Upper lobe of left lung (tissue), 6 donors: ENCODE measurements around the gene KIAA2012. TPM values are rescaled to one million over a fixed set of nuclear protein-coding genes. Genes with fewer than 3 reads are reported as not detected.

Source experiments
- ATAC-seq, 2 donors: fragments of 200-7000 bp; cut with Tn5 transposase; one replicate each; pipeline ENCODE4 v1.9.1; 2022; ENCODE audit warnings: mild to moderate bottlenecking in 2 of 2, moderate library complexity in 2 of 2; ENCODE audit not compliant: low FRiP score in 2 of 2
- DNase-seq, 2 donors: peaks; one replicate each; pipeline ENCODE4 v3.0.0-alpha.2; 2019 to 2020
- H3K27ac ChIP-seq, 4 donors: fragments of 200-600 bp; sonication (generic); one replicate each; pipeline ENCODE4 v1.5.1; 2016 to 2019
- H3K27me3 ChIP-seq, 4 donors: fragments of 200-600 bp; sonication (generic); one replicate each; pipeline ENCODE4 v1.5.1; 2017 to 2019
- H3K36me3 ChIP-seq, 4 donors: fragments of 200-600 bp; sonication (generic); one replicate each; pipeline ENCODE4 v1.5.1; 2016 to 2019
- H3K4me1 ChIP-seq, 4 donors: fragments of 200-600 bp; sonication (generic); one replicate each; pipeline ENCODE4 v1.5.1; 2018 to 2019
- H3K4me3 ChIP-seq, 4 donors: fragments of 200-600 bp; sonication (generic); one replicate each; pipeline ENCODE4 v1.5.1; 2017 to 2019; ENCODE audit warnings: mild to moderate bottlenecking in 2 of 4, moderate library complexity in 1 of 4
- H3K9me3 ChIP-seq, 4 donors: fragments of 200-600 bp; sonication (generic); one replicate each; pipeline ENCODE4 v1.5.1; 2018 to 2019
- EP300 ChIP-seq, 4 donors: sonication (generic); formaldehyde crosslinking; IDR thresholded peaks; one replicate each; pipeline ENCODE4 v1.5.1; 2017; ENCODE audit warnings: antibody characterized with exemption in 4 of 4, control low read depth in 2 of 4
- POLR2A ChIP-seq, 4 donors: fragments of 450-650 bp; IDR thresholded peaks; one replicate each; pipeline ENCODE4 v1.5.1; 2016 to 2017; ENCODE audit warnings: antibody characterized with exemption in 4 of 4, mild to moderate bottlenecking in 2 of 4
- POLR2AphosphoS5 ChIP-seq, 2 donors: sonication (generic); formaldehyde crosslinking; IDR thresholded peaks; one replicate each; pipeline ENCODE4 v1.5.1; 2017; ENCODE audit warnings: antibody characterized with exemption in 2 of 2
- WGBS, 2 donors: methylation state at CpG; one replicate each; pipeline ENCODE4 v1.1.5; 2017 to 2018; 5-methylcytosine and 5-hydroxymethylcytosine counted together
- total RNA-seq, 6 donors: library from RNA; depleted of rRNA in 4 of 6; stranded (reverse); fragments of >200 nt in 4 of 6; gene quantifications; one replicate each; pipeline versions ENCODE4 v1.1.0 to v1.2.1, GENCODE V29; 2016 to 2021
- TF ChIP-seq, protein P1 (sequence below), 6 experiments: fragments of 450-650 bp in 4 of 6; fragments of 200-600 bp in 2 of 6; sonication (generic) in 2 of 6; IDR thresholded peaks; one replicate each; pipeline ENCODE4 v1.5.1; 2016 to 2019; ENCODE audit warnings: antibody characterized with exemption in 6 of 6
- donor health status: DM: no; HTN: no; CAD: no; lungs with moderate emphysema.
- donor health status: DM: no; HTN: yes; CAD: no; lungs with severe emphysema.

Gene KIAA2012
- total RNA-seq, 6 donors from 2014 or later = 0.74 to 13.3 (median 2.2) TPM; not detected in 1

DNA sequence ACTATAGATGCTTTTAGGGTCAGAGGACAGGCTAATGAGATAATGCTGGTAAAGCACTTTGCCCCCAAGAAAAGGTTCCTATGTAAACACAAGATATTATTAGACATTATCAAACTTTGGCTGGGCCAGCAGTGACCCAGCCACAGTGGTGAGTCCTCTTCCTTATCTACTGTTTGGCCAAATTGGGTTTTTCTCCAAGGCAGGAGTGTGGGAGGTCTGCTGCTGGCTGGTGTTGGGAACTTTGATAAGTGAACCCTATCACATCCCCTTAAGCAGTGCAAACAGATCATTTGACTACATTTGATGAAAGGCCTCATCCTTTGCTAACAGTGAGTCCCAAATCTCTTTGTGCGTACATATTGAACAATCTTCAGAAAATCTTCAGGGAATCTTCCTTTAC, 23.2 kb upstream of the KIAA2012 start:
- Histone ChIP-seq H3K27me3 (no peaks in the 10 kb centered on the region), H3K4me1 (no peaks in the 10 kb centered on the region), H3K27ac (no peak overlapping the region), H3K36me3 (no peaks in the 10 kb centered on the region), H3K4me3 (no peak overlapping the region), H3K9me3 (no peaks in the 10 kb centered on the region)
- DNase-seq (no peak), ATAC-seq (no peak)
- WGBS, 2 donors = 100% methylated on average over 1 of the region's 1 CpG
- TF ChIP-seq EP300 (IDR thresholded peaks at IDR 0.05) = no peak
- TF ChIP-seq POLR2A (IDR thresholded peaks at IDR 0.05) = no peak

DNA sequence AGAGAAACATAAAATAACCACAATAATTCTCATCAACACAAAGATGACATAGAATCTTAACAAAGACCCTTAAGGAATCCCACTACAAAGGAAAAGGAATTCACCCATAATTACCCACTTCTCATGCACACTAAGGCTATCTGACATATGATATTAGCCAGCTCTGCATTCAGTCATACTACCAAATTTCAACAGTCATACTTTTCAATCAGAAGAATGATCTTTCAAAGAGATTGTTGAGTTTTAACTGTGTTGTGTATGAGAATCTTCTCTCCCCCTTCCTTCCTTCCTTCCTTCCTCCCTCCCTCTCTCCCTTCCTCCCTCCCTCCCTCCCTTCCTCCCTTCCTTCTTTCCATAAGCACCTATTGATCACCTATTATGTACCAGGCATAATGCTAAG, 22.4 kb upstream of the KIAA2012 start:
- TF ChIP-seq POLR2A (IDR thresholded peaks at IDR 0.05) (no peak), EP300 (IDR thresholded peaks at IDR 0.05) (no peak), POLR2AphosphoS5 (IDR thresholded peaks at IDR 0.05) (no peak)
- TF ChIP-seq, protein P1, sequence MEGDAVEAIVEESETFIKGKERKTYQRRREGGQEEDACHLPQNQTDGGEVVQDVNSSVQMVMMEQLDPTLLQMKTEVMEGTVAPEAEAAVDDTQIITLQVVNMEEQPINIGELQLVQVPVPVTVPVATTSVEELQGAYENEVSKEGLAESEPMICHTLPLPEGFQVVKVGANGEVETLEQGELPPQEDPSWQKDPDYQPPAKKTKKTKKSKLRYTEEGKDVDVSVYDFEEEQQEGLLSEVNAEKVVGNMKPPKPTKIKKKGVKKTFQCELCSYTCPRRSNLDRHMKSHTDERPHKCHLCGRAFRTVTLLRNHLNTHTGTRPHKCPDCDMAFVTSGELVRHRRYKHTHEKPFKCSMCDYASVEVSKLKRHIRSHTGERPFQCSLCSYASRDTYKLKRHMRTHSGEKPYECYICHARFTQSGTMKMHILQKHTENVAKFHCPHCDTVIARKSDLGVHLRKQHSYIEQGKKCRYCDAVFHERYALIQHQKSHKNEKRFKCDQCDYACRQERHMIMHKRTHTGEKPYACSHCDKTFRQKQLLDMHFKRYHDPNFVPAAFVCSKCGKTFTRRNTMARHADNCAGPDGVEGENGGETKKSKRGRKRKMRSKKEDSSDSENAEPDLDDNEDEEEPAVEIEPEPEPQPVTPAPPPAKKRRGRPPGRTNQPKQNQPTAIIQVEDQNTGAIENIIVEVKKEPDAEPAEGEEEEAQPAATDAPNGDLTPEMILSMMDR (IDR thresholded peaks at IDR 0.05) = no peak
- ATAC-seq = no peak
- Histone ChIP-seq H3K4me1 (no peaks in the 10 kb centered on the region), H3K27ac (no peak overlapping the region), H3K27me3 (no peaks in the 10 kb centered on the region), H3K36me3 (no peaks in the 10 kb centered on the region), H3K4me3 (no peak overlapping the region), H3K9me3 (no peaks in the 10 kb centered on the region)
- no peak for DNase-seq

DNA sequence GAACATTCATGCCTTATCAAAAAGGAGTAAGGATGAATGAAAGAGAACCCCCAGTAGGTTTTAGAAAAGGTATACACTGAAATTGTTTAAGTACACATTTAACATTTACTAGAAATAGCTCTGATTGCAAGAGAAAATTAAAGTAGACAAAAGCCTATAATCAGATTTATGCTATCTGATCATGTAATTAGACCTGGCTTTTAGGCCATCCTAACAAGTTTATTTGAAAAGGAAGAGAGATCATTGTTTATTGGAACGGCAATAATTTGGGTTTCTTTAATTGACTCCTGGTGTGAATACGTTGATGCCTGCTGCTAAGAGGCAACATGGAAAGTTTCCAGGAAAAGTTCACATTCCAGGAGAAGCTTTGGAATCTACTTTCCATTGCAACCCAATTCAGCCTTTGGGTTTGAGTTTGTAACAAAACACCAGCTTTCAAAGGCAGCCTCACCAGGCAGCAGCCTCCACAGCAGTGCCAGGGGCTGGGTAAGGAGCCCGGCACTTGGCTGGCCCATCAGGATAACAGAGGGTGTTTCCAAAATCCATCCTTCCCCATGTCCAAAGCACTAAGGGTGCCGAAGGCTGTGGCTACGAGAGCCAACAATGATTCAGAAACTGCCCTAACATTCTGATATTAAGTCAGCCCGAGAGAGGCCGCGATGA, 21.4 kb upstream of the KIAA2012 start:
- ATAC-seq (peak in 1 of 2 donors; percentile 32), DNase-seq (peak in 1 of 2 donors; percentile 6)
- WGBS, 2 donors = 73 to 80% methylated on average over 7 to 8 of the region's 8 CpGs
- Histone ChIP-seq H3K36me3 (no peaks in the 10 kb centered on the region), H3K27ac (no peak overlapping the region), H3K27me3 (no peaks in the 10 kb centered on the region), H3K4me3 (no peak overlapping the region), H3K9me3 (no peaks in the 10 kb centered on the region), H3K4me1 (no peaks in the 10 kb centered on the region)
- TF ChIP-seq POLR2AphosphoS5 (IDR thresholded peaks at IDR 0.05) (no peak), EP300 (IDR thresholded peaks at IDR 0.05) (no peak), POLR2A (IDR thresholded peaks at IDR 0.05) (no peak)
- TF ChIP-seq, protein P1 (IDR thresholded peaks at IDR 0.05) = no peak

DNA sequence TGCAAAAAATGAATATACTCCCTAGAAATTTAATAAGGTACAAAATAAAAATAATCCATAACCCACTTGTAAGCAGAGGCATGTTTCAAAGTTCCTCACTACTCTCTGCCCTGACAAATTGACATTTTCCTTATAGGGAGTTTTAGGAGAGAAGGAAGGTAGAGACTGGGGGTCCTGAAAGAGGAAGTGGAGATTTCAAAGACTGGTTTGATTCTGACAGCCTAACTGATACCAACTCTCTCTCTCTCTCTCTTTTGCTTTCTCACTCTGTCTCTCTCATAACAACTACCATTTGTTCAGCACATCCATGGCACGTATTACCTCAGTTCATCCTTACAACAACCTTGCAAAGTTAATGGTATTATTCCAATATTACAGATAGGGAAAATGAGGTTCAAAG, 20.8 kb upstream of the KIAA2012 start:
- no peak for DNase-seq
- Histone ChIP-seq H3K36me3 (no peaks in the 10 kb centered on the region), H3K9me3 (no peaks in the 10 kb centered on the region), H3K4me3 (no peak overlapping the region), H3K27ac (no peak overlapping the region), H3K27me3 (no peaks in the 10 kb centered on the region), H3K4me1 (no peaks in the 10 kb centered on the region)
- 83 to 90% methylated on average over 1 of the region's 1 CpG for WGBS, 2 donors
- TF ChIP-seq POLR2AphosphoS5 (IDR thresholded peaks at IDR 0.05) = no peak
- TF ChIP-seq POLR2A (IDR thresholded peaks at IDR 0.05) = no peak
- TF ChIP-seq EP300 (IDR thresholded peaks at IDR 0.05) = no peak
- TF ChIP-seq, protein P1 (IDR thresholded peaks at IDR 0.05) = no peak
- no peak for ATAC-seq

DNA sequence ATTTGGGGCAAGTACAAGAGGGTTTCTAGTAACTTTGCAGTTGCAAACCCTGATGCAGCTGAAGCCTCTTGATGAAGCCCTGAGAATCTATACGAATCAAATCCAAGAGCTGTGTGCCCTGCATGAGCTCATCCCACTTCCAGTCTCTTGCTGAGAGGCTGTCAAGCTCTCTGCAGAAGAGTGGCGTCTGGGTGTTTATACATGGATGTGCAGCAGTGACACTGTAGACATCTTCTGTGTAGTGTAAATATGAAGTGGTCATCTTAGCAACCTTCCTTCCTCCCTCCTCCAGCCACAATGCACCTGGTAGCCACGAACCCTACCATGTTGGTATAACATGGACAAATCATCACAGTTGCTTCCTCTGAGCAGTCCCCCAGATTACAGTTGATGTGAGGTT, 18.4 kb upstream of the KIAA2012 start:
- no peaks in the 10 kb centered on the region for H3K27me3 ChIP-seq
- H3K36me3 ChIP-seq = no peaks in the 10 kb centered on the region
- DNase-seq (no peak), ATAC-seq (no peak)
- H3K27ac ChIP-seq = no peak overlapping the region
- no peaks in the 10 kb centered on the region for H3K9me3 ChIP-seq
- no peak overlapping the region for H3K4me3 ChIP-seq
- H3K4me1 ChIP-seq = no peaks in the 10 kb centered on the region
- 56 to 72% methylated on average over 3 of the region's 3 CpGs for WGBS, 2 donors
- TF ChIP-seq, protein P1 (IDR thresholded peaks at IDR 0.05) = no peak
- TF ChIP-seq POLR2AphosphoS5 (IDR thresholded peaks at IDR 0.05) (no peak), EP300 (IDR thresholded peaks at IDR 0.05) (no peak), POLR2A (IDR thresholded peaks at IDR 0.05) (no peak)
